A549 (cell line): ENCODE measurements around the gene PAPSS2.

Experiments
- CHD2 ChIP-seq: fragments of 150-350 bp; IDR thresholded peaks from 2 replicates; pipeline ENCODE4 v1.6.1; 2014; ENCODE audit warnings: low read length; ENCODE audit not compliant: partially characterized antibody
- EP300 ChIP-seq, 2 experiments: fragments of >200 bp; sonication (Bioruptor Twin); formaldehyde crosslinking; IDR thresholded peaks; 2 replicates in 1 of 2; 3 replicates in 1 of 2; pipeline ENCODE4 v1.6.1; 2016 to 2017
- HDAC2 ChIP-seq: fragments of 200-600 bp; sonication (generic); IDR thresholded peaks from 2 replicates; pipeline ENCODE4 v1.6.1; 2016
- JUN ChIP-seq, 2 experiments: fragments of >200 bp; sonication (Bioruptor Twin); formaldehyde crosslinking; IDR thresholded peaks; 2 replicates in 1 of 2; 3 replicates in 1 of 2; pipeline ENCODE4 v1.6.1; 2016 to 2017
- MAX ChIP-seq: IDR thresholded peaks from 2 replicates; pipeline ENCODE4 v1.6.1; 2012
- POLR2A ChIP-seq: IDR thresholded peaks from 2 replicates; pipeline ENCODE4 v1.6.1; 2012; ENCODE audit warnings: mild to moderate bottlenecking, low read length
- RCOR1 ChIP-seq: fragments of 150-350 bp; IDR thresholded peaks from 2 replicates; pipeline ENCODE4 v1.6.1; 2014; ENCODE audit warnings: antibody characterized with exemption, low read length, low read depth
- TF ChIP-seq, protein P1 (sequence below): fragments of >200 bp; sonication (Bioruptor Twin); formaldehyde crosslinking; IDR thresholded peaks from 3 replicates; pipeline ENCODE4 v1.5.1; 2016
- TF ChIP-seq, protein P2 (sequence below): fragments of 450-650 bp; IDR thresholded peaks from 2 replicates; pipeline ENCODE4 v1.6.1; 2014; ENCODE audit warnings: antibody characterized with exemption
- TF ChIP-seq, protein P3 (sequence below): fragments of 250-450 bp; sonication (Bioruptor Pico); IDR thresholded peaks from 2 replicates; pipeline ENCODE4 v1.5.0; 2021; ENCODE audit warnings: mild to moderate bottlenecking, moderate library complexity, borderline replicate concordance

- no peak for TF ChIP-seq EP300 (IDR thresholded peaks at IDR 0.05)
- TF ChIP-seq, protein P1, sequence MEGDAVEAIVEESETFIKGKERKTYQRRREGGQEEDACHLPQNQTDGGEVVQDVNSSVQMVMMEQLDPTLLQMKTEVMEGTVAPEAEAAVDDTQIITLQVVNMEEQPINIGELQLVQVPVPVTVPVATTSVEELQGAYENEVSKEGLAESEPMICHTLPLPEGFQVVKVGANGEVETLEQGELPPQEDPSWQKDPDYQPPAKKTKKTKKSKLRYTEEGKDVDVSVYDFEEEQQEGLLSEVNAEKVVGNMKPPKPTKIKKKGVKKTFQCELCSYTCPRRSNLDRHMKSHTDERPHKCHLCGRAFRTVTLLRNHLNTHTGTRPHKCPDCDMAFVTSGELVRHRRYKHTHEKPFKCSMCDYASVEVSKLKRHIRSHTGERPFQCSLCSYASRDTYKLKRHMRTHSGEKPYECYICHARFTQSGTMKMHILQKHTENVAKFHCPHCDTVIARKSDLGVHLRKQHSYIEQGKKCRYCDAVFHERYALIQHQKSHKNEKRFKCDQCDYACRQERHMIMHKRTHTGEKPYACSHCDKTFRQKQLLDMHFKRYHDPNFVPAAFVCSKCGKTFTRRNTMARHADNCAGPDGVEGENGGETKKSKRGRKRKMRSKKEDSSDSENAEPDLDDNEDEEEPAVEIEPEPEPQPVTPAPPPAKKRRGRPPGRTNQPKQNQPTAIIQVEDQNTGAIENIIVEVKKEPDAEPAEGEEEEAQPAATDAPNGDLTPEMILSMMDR, result no peak
- no peak for TF ChIP-seq POLR2A
- TF ChIP-seq, protein P2, sequence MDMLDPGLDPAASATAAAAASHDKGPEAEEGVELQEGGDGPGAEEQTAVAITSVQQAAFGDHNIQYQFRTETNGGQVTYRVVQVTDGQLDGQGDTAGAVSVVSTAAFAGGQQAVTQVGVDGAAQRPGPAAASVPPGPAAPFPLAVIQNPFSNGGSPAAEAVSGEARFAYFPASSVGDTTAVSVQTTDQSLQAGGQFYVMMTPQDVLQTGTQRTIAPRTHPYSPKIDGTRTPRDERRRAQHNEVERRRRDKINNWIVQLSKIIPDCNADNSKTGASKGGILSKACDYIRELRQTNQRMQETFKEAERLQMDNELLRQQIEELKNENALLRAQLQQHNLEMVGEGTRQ, result no peak
- no peak for TF ChIP-seq CHD2
- no peak for TF ChIP-seq HDAC2
- no peak for TF ChIP-seq MAX
- TF ChIP-seq JUN (IDR thresholded peaks at IDR 0.05), result no peak
- TF ChIP-seq, protein P3, sequence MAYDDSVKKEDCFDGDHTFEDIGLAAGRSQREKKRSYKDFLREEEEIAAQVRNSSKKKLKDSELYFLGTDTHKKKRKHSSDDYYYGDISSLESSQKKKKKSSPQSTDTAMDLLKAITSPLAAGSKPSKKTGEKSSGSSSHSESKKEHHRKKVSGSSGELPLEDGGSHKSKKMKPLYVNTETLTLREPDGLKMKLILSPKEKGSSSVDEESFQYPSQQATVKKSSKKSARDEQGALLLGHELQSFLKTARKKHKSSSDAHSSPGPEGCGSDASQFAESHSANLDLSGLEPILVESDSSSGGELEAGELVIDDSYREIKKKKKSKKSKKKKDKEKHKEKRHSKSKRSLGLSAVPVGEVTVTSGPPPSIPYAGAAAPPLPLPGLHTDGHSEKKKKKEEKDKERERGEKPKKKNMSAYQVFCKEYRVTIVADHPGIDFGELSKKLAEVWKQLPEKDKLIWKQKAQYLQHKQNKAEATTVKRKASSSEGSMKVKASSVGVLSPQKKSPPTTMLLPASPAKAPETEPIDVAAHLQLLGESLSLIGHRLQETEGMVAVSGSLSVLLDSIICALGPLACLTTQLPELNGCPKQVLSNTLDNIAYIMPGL, result no peak
- no peak for TF ChIP-seq RCOR1
Measured at GRCh38 chr10:87646935-87647334, 12.7 kb upstream of the PAPSS2 start.
